Left renal pelvis (tissue), 4 donors: Measurements from ENCODE around the gene EXOC6B. TPM values are rescaled to one million over a fixed set of nuclear protein-coding genes. Genes with fewer than 3 reads are reported as not detected.

Source experiments
- DNase-seq, 4 donors: peaks; one replicate each; pipeline ENCODE4 v3.0.0-alpha.2; 2013; ENCODE audit warnings: low read depth in 4 of 4, low spot score in 3 of 4
- polyA plus RNA-seq, 4 donors: library from polyadenylated mRNA; unstranded; fragments of 120-200 nt; gene quantifications; one replicate each; pipeline ENCODE4 v1.2.1, GENCODE V29; 2013; ENCODE audit not compliant: insufficient read length in 4 of 4

The EXOC6B gene
- polyA plus RNA-seq, 4 donors: 21.9 to 25.3 (median 24.0) TPM

GRCh38 chr2:72254831-72255451 is 570.9 kb downstream of the EXOC6B start:
- DNase-seq: no peak

GRCh38 chr2:72238311-72238710 is 587.5 kb downstream of the EXOC6B start:
- DNase-seq: no peak

- no peak for DNase-seq
These were observed 588.3 kb downstream of the EXOC6B start for GRCh38 chr2:72237549-72237948.

- no peak for DNase-seq
These were observed 589.3 kb downstream of the EXOC6B start for GRCh38 chr2:72236445-72237067.

GRCh38 chr2:72235497-72236415 is 590.1 kb downstream of the EXOC6B start:
- DNase-seq: no peak

GRCh38 chr2:72233211-72233610 is 592.6 kb downstream of the EXOC6B start:
- no peak for DNase-seq

GRCh38 chr2:72222829-72223564 is 602.8 kb downstream of the EXOC6B start:
- no peak for DNase-seq

GRCh38 chr2:72220170-72220569 is 605.7 kb downstream of the EXOC6B start:
- DNase-seq: no peak

GRCh38 chr2:72214429-72215143 is 611.2 kb downstream of the EXOC6B start:
- no peak for DNase-seq

- no peak for DNase-seq
These were observed 613.4 kb downstream of the EXOC6B start for GRCh38 chr2:72212486-72212855.

- DNase-seq: no peak
These were observed 613.9 kb downstream of the EXOC6B start for GRCh38 chr2:72211777-72212485.

- DNase-seq: no peak
These were observed 614.5 kb downstream of the EXOC6B start for GRCh38 chr2:72211350-72211749.

GRCh38 chr2:72210470-72210869 is 615.4 kb downstream of the EXOC6B start:
- DNase-seq: no peak

GRCh38 chr2:72208225-72208624 is 617.6 kb downstream of the EXOC6B start:
- DNase-seq: no peak

- no peak for DNase-seq
These were observed 618.5 kb downstream of the EXOC6B start for GRCh38 chr2:72207334-72207733.

- no peak for DNase-seq
These were observed 620.3 kb downstream of the EXOC6B start for GRCh38 chr2:72205504-72205881.

GRCh38 chr2:72204786-72205503 is 620.9 kb downstream of the EXOC6B start:
- no peak for DNase-seq

GRCh38 chr2:72204156-72204785 is 621.6 kb downstream of the EXOC6B start:
- DNase-seq: peak in 2 of 4 donors; percentile 50 to 71
